GM12878 (cell line): ENCODE data around the gene ISL1. TPM values are rescaled to one million over a fixed set of nuclear protein-coding genes. Genes with fewer than 3 reads are reported as not detected.

Experiments used
- ATAC-seq: fragments of 200-7000 bp; cut with Tn5 transposase; 3 replicates; pipeline ENCODE4 v1.9.1; 2020; ENCODE audit warnings: mild to moderate bottlenecking, moderate library complexity
- Bru-seq: library from RNA; stranded (reverse); fragments of 400-500 nt; gene quantifications from one replicate; lab custom pipeline; 2021; lab: Mats Ljungman, UMichigan
- BruChase-seq, 2 experiments: library from RNA; stranded (reverse); fragments of 400-500 nt; gene quantifications; one replicate each; lab custom pipeline; 2021; lab: Mats Ljungman, UMichigan
- BruUV-seq: library from RNA; stranded (reverse); fragments of 400-500 nt; replicated peaks from 2 replicates; lab custom pipeline; 2021; lab: Mats Ljungman, UMichigan
- CTCF ChIA-PET: fragments of 300-600 bp; sonication (Branson Sonifier 250); formaldehyde crosslinking; extraction: SDS; loops from one replicate; lab custom pipeline; 2021; ENCODE audit warnings: inconsistent platforms; lab: Yijun Ruan, JAX
- POLR2A ChIA-PET: fragments of 350-600 bp; formaldehyde crosslinking; extraction: SDS; loops from one replicate; lab custom pipeline; 2021; ENCODE audit warnings: inconsistent platforms; lab: Charles Lee
- RAD21 ChIA-PET: fragments of 300-600 bp; sonication (Branson Sonifier 250); formaldehyde crosslinking; loops from one replicate; lab custom pipeline; 2023; ENCODE audit warnings: antibody characterized with exemption; ENCODE audit not compliant: unreplicated experiment; lab: Charles Lee
- SMC1A ChIA-PET: fragments of 300-600 bp; sonication (Branson Sonifier 250); formaldehyde crosslinking; loops from one replicate; lab custom pipeline; 2023; ENCODE audit not compliant: unreplicated experiment, uncharacterized antibody; lab: Charles Lee
- DNase-seq: peaks from one replicate; pipeline ENCODE4 v3.0.0-alpha.2; 2011; ENCODE audit warnings: low read depth, low spot score
- FAIRE-seq: peaks from 3 replicates; lab custom pipeline; 2011; peaks lifted over from hg19 to GRCh38; lab: Jason Lieb, UNC
- H2AFZ ChIP-seq: 2 replicates; pipeline ENCODE4 v1.6.0; 2011; ENCODE audit warnings: low read depth, low read length, control low read depth; ENCODE audit not compliant: control insufficient read depth
- H3K27ac ChIP-seq: 2 replicates; pipeline ENCODE4 v1.5.1; 2011; ENCODE audit warnings: control low read depth; ENCODE audit not compliant: control insufficient read depth, insufficient read depth
- H3K27me3 ChIP-seq, 2 experiments: replicated peaks in 1 of 2; 2 replicates each; pipeline versions ENCODE4 v1.6.0 to v1.6.1; 2011; ENCODE audit warnings: low read length in 1 of 2; ENCODE audit not compliant: control insufficient read depth in 2 of 2, insufficient read depth in 2 of 2
- H3K36me3 ChIP-seq, 2 experiments: 2 replicates each; pipeline ENCODE4 v1.5.1; 2011; ENCODE audit warnings: low read length in 1 of 2; ENCODE audit not compliant: control insufficient read depth in 2 of 2, insufficient read depth in 2 of 2
- H3K4me1 ChIP-seq: 2 replicates; pipeline ENCODE4 v1.6.1; 2011; ENCODE audit warnings: mild to moderate bottlenecking, low read length, moderate library complexity, mixed read lengths; ENCODE audit not compliant: control insufficient read depth, insufficient read depth
- H3K4me2 ChIP-seq: 2 replicates; pipeline ENCODE4 v1.6.0; 2011; ENCODE audit warnings: control low read depth; ENCODE audit not compliant: control insufficient read depth, insufficient read depth
- H3K4me3 ChIP-seq: fragments of 200-600 bp; sonication (generic); 2 replicates; pipeline ENCODE4 v1.5.1; 2016
- H3K79me2 ChIP-seq: 2 replicates; pipeline ENCODE4 v1.6.0; 2011; ENCODE audit warnings: low read length; ENCODE audit not compliant: control insufficient read depth, insufficient read depth
- H3K9ac ChIP-seq: 2 replicates; pipeline ENCODE4 v1.8.0; 2011; ENCODE audit warnings: low read length, control low read depth, mixed read lengths; ENCODE audit not compliant: control insufficient read depth, insufficient read depth
- H3K9me3 ChIP-seq: replicated peaks from 3 replicates; pipeline ENCODE4 v1.5.1; 2011; ENCODE audit warnings: mild to moderate bottlenecking, low read length; ENCODE audit not compliant: control insufficient read depth, insufficient read depth
- H4K20me1 ChIP-seq: 2 replicates; pipeline ENCODE4 v1.6.0; 2011; ENCODE audit not compliant: control insufficient read depth, insufficient read depth
- ATF3 ChIP-seq: IDR thresholded peaks from 2 replicates; pipeline ENCODE4 v1.6.1; 2011; ENCODE audit warnings: low read depth, mild to moderate bottlenecking, low read length, moderate library complexity, borderline replicate concordance; ENCODE audit errors: extremely low read depth
- BACH1 ChIP-seq: fragments of 450-650 bp; IDR thresholded peaks from 2 replicates; pipeline ENCODE4 v1.6.1; 2017; ENCODE audit warnings: mild to moderate bottlenecking, borderline replicate concordance
- ELK1 ChIP-seq: IDR thresholded peaks from 2 replicates; pipeline ENCODE4 v1.6.1; 2012; ENCODE audit warnings: low read depth, low read length, improper control_type of control experiment
- NKRF ChIP-seq: fragments of 450-650 bp; conservative IDR thresholded peaks from 2 replicates; pipeline ENCODE4 v1.6.1; 2017; ENCODE audit warnings: mild to moderate bottlenecking, moderate library complexity
- POU2F2 ChIP-seq: IDR thresholded peaks from 3 replicates; pipeline ENCODE4 v1.6.1; 2011; ENCODE audit warnings: low read depth, mild to moderate bottlenecking, low read length, borderline replicate concordance
- USF2 ChIP-seq: IDR thresholded peaks from 2 replicates; pipeline ENCODE4 v1.6.1; 2011; ENCODE audit warnings: low read depth, low read length, improper control_type of control experiment, borderline replicate concordance
- ZSCAN29 ChIP-seq: fragments of 450-650 bp; IDR thresholded peaks from 2 replicates; pipeline ENCODE4 v1.6.1; 2017; ENCODE audit warnings: mild to moderate bottlenecking, moderate library complexity
- WGBS: methylation state at CpG from one replicate; pipeline ENCODE4 v1.1.6; 2016; ENCODE audit warnings: low lambda C conversion rate; ENCODE audit not compliant: insufficient replicate concordance, insufficient coverage; ENCODE audit errors: missing lambda C conversion rate; 5-methylcytosine and 5-hydroxymethylcytosine counted together
- in situ Hi-C: fragments of 300-500 bp; cut with MboI; formaldehyde crosslinking; loops from 9 replicates; pipeline ENCODE4 v1.14.3; 2018; ENCODE audit warnings: mixed read lengths
- intact Hi-C: fragments of 100-400 bp; cut with micrococcal nuclease; formaldehyde crosslinking; loops from one replicate; pipeline ENCODE4 v1.14.2; 2022; ENCODE audit not compliant: unreplicated experiment
- long read RNA-seq, 2 experiments: library from polyadenylated mRNA; unstranded; transcript quantifications; one replicate each; pipeline ENCODE4 v2.0.0, GENCODE V29; 2019 to 2020
- polyA minus RNA-seq, 3 experiments: library from RNA; depleted of rRNA, polyadenylated mRNA; stranded (reverse); fragments of >200 nt; gene quantifications; 2 replicates each; pipeline ENCODE4 v1.2.3, GENCODE V29; 2011
- polyA plus RNA-seq, 11 experiments: library from polyadenylated mRNA; depleted of rRNA in 4 of 11; unstranded in 6 of 11; stranded (reverse) in 5 of 11; fragments of >200 nt; fragmentation: Nextera tagmentation in 4 of 11; fragmentation: Illumina TruSeq in 1 of 11; extraction: Ambion mirVana in 4 of 11; extraction: Trizol in 1 of 11; gene quantifications; 1 replicate in 1 of 11; 2 replicates in 10 of 11; pipeline versions ENCODE4 v1.2.1 to v1.2.3, GENCODE V29; 2011 to 2016; ENCODE audit warnings: inconsistent platforms in 2 of 11, missing spikeins in 2 of 11, low read depth in 1 of 11
- total RNA-seq, 4 experiments: library from RNA; depleted of rRNA in 3 of 4; stranded (reverse); fragments of >200 nt in 3 of 4; fragmentation: Illumina TruSeq in 1 of 4; extraction: Trizol in 1 of 4; gene quantifications; 2 replicates each; pipeline versions ENCODE4 v1.2.1 to v1.2.3, GENCODE V29; 2013 to 2021

Gene ISL1
- not detected in 2 replicates for total RNA-seq (2013; cell fraction: nucleolus; rRNA removed)
- total RNA-seq (2014; rRNA removed) (not detected in 2 replicates), total RNA-seq (2014; rRNA removed; fragmentation: Illumina TruSeq; extraction: Trizol) (not detected in 2 replicates), total RNA-seq (2021) (not detected in 2 replicates), polyA plus RNA-seq (2011; rRNA removed) (not detected in 2 replicates), polyA plus RNA-seq (2014; fragmentation: Illumina TruSeq; extraction: Trizol) (not detected in 2 replicates), polyA plus RNA-seq (2014; fragmentation: Nextera tagmentation; extraction: Ambion mirVana) (not detected), polyA plus RNA-seq (2014; rRNA removed) (not detected in 2 replicates), polyA plus RNA-seq (2016; fragmentation: Nextera tagmentation; extraction: Ambion mirVana) (under 1 TPM in 1 of 2 experiments, not detected in 1; 0.08 TPM), polyA minus RNA-seq (2011; rRNA and poly(A)+ RNA removed) (not detected in 2 replicates), Bru-seq, nascent RNA (not detected), BruChase-seq, experiment 1, labeled RNA remaining after a 6-hour chase (not detected), BruChase-seq, experiment 2, labeled RNA remaining after a 2-hour chase (not detected)
- polyA plus RNA-seq (2011; ENCODE audit: low read depth) = not detected
- polyA plus RNA-seq (2011; cell fraction: cytosol; rRNA removed) = not detected in 2 replicates
- not detected in 2 replicates for polyA plus RNA-seq (2011; cell fraction: nucleus; rRNA removed)
- polyA plus RNA-seq (2012) = not detected in 2 replicates
- polyA minus RNA-seq (2011; cell fraction: cytosol; rRNA and poly(A)+ RNA removed) = not detected in 2 replicates
- not detected in 2 replicates for polyA minus RNA-seq (2011; cell fraction: nucleus; rRNA and poly(A)+ RNA removed)
- long read RNA-seq, experiment 1 = 0 reads
- long read RNA-seq, experiment 2 = 0 reads

GRCh38 chr5:51383131-51384121, at the start of gene ISL1:
Gene ISL1, plus strand, starts transcription at chr5:51383448. Its CDS starts 224 bp downstream, at chr5:51383672.
- no peaks in the 10 kb centered on the region for H3K4me1 ChIP-seq
- no peak for FAIRE-seq
- H3K27me3 ChIP-seq = peaks cover 8 to 19% of the 10 kb centered on the region in 2 experiments
- no peaks in the 10 kb centered on the region for H4K20me1 ChIP-seq
- in situ Hi-C loops (loop anchor here (10.0 to 25.0 kb wide), 2 partner anchors 419 to 1279 kb away; no protein-coding TSS in a partner anchor), intact Hi-C loops (loop anchor here (5.0 to 10.0 kb wide), 3 partner anchors 621 to 1274 kb away; no protein-coding TSS in a partner anchor)
- RAD21 ChIA-PET = no interaction called here
- H3K79me2 ChIP-seq = no peaks in the 10 kb centered on the region
- DNase-seq = no peak
- SMC1A ChIA-PET = no interaction called here
- H3K36me3 ChIP-seq = no peaks in the 10 kb centered on the region
- CTCF ChIA-PET = no interaction called here
- H3K9me3 ChIP-seq = no peaks in the 10 kb centered on the region; the same call in 2 of the 3 replicates
- no peak within 1 kb of the TSS for H2AFZ ChIP-seq
- BruUV-seq = no TSS peak
- POLR2A ChIA-PET = no interaction called here
- H3K9ac ChIP-seq = no peak within 1 kb of the TSS
- ATAC-seq = no peak
- TF ChIP-seq POU2F2 (no peak), USF2 (no peak), NKRF (no peak), ELK1 (no peak), BACH1 (no peak), ZSCAN29 (no peak), ATF3 (no peak)
- TF ChIP-seq, all 136 proteins: peak for 0
- Histone ChIP-seq H3K4me3 (no peak within 1 kb of the TSS), H3K27ac (no peak within 1 kb of the TSS), H3K4me2 (no peak within 1 kb of the TSS)
- 42% methylated on average over 55 of the region's 57 CpGs for WGBS
